IPS DF 6.9 (cell line): ENCODE data around the gene SNX2.

Experiments used
- DNase-seq: peaks from one replicate; pipeline ENCODE4 v3.0.0-alpha.2; 2013; ENCODE audit warnings: low read depth, low spot score
- H3K27ac ChIP-seq: one replicate; pipeline ENCODE4 v1.5.1; 2013; ENCODE audit warnings: low read length, control low read depth
- H3K27me3 ChIP-seq: 2 replicates; pipeline ENCODE4 v1.6.1; 2013; ENCODE audit warnings: mild to moderate bottlenecking, low read length; ENCODE audit not compliant: control insufficient read depth, insufficient read depth
- H3K36me3 ChIP-seq: 2 replicates; pipeline ENCODE4 v1.6.1; 2013; ENCODE audit warnings: low read length; ENCODE audit not compliant: control insufficient read depth, insufficient read depth
- H3K4me1 ChIP-seq: 2 replicates; pipeline ENCODE4 v1.6.1; 2013; ENCODE audit warnings: low read length; ENCODE audit not compliant: control insufficient read depth, insufficient read depth
- H3K4me3 ChIP-seq: 2 replicates; pipeline ENCODE4 v1.5.1; 2013; ENCODE audit warnings: mild to moderate bottlenecking, low read length
- H3K9me3 ChIP-seq: 2 replicates; pipeline ENCODE4 v1.6.1; 2013; ENCODE audit warnings: low read length, inconsistent platforms; ENCODE audit not compliant: control insufficient read depth, insufficient read depth
- WGBS: extraction: QIAGEN DNeasy Blood & Tissue Kit; methylation state at CpG from one replicate; pipeline ENCODE4 v1.1.7; 2013; ENCODE audit warnings: mixed read lengths, missing lambda C conversion rate; ENCODE audit not compliant: insufficient read length, insufficient coverage; 5-methylcytosine and 5-hydroxymethylcytosine counted together

Gene SNX2

GRCh38 chr5:122789461-122790171 lies 14.7 kb downstream of the SNX2 start:
- DNase-seq: no peak
- H3K27ac ChIP-seq: no peak overlapping the region
- no peaks in the 10 kb centered on the region for H3K9me3 ChIP-seq
- H3K27me3 ChIP-seq: no peaks in the 10 kb centered on the region
- H3K4me1 ChIP-seq: no peaks in the 10 kb centered on the region; the same call in 1 of the 2 replicates
- no CpG with 5 or more reads among the region's 5 CpGs for WGBS
- no peaks in the 10 kb centered on the region for H3K36me3 ChIP-seq
- H3K4me3 ChIP-seq: no peak overlapping the region

- 100% methylated on average over 1 of the region's 5 CpGs for WGBS
- Histone ChIP-seq H3K4me3 (no peak overlapping the region), H3K36me3 (no peaks in the 10 kb centered on the region), H3K27me3 (no peaks in the 10 kb centered on the region), H3K9me3 (no peaks in the 10 kb centered on the region), H3K27ac (no peak overlapping the region), H3K4me1 (no peaks in the 10 kb centered on the region; the same call in 1 of the 2 replicates)
- no peak for DNase-seq
Observed at GRCh38 chr5:122790354-122791103, 15.6 kb downstream of the SNX2 start.

GRCh38 chr5:122805481-122805880 lies 30.6 kb downstream of the SNX2 start:
- Histone ChIP-seq H3K36me3 (no peaks in the 10 kb centered on the region), H3K27me3 (no peaks in the 10 kb centered on the region), H3K4me1 (no peaks in the 10 kb centered on the region), H3K4me3 (no peak overlapping the region), H3K9me3 (no peaks in the 10 kb centered on the region), H3K27ac (no peak overlapping the region)
- no peak for DNase-seq
- WGBS: no CpG with 5 or more reads among the region's 2 CpGs

- no peaks in the 10 kb centered on the region for H3K36me3 ChIP-seq
- DNase-seq: no peak
- no CpG with 5 or more reads among the region's 2 CpGs for WGBS
- no peak overlapping the region for H3K4me3 ChIP-seq
- H3K27me3 ChIP-seq: no peaks in the 10 kb centered on the region
- H3K9me3 ChIP-seq: no peaks in the 10 kb centered on the region
- H3K27ac ChIP-seq: no peak overlapping the region
- H3K4me1 ChIP-seq: no peaks in the 10 kb centered on the region
Observed at GRCh38 chr5:122810405-122810804, 35.5 kb downstream of the SNX2 start.

- Histone ChIP-seq H3K4me3 (no peak overlapping the region), H3K4me1 (no peaks in the 10 kb centered on the region), H3K27ac (no peak overlapping the region), H3K9me3 (no peaks in the 10 kb centered on the region), H3K27me3 (no peaks in the 10 kb centered on the region), H3K36me3 (no peaks in the 10 kb centered on the region; the same call in 1 of the 2 replicates)
- DNase-seq: no peak
- WGBS: no CpG with 5 or more reads among the region's 3 CpGs
Observed at GRCh38 chr5:122815218-122815767, 40.4 kb downstream of the SNX2 start.

- no peaks in the 10 kb centered on the region for H3K27me3 ChIP-seq
- H3K4me3 ChIP-seq: no peak overlapping the region
- WGBS: no CpG with 5 or more reads among the region's 5 CpGs
- DNase-seq: no peak
- no peaks in the 10 kb centered on the region; the same call in 1 of the 2 replicates for H3K36me3 ChIP-seq
- H3K9me3 ChIP-seq: no peaks in the 10 kb centered on the region
- no peaks in the 10 kb centered on the region for H3K4me1 ChIP-seq
- H3K27ac ChIP-seq: no peak overlapping the region
Observed at GRCh38 chr5:122816756-122817155, 41.9 kb downstream of the SNX2 start.

- H3K4me3 ChIP-seq: no peak overlapping the region
- H3K36me3 ChIP-seq: no peaks in the 10 kb centered on the region; the same call in 1 of the 2 replicates
- no peak overlapping the region for H3K27ac ChIP-seq
- no peaks in the 10 kb centered on the region for H3K4me1 ChIP-seq
- H3K27me3 ChIP-seq: no peaks in the 10 kb centered on the region
- no CpG with 5 or more reads among the region's 1 CpG for WGBS
- H3K9me3 ChIP-seq: no peaks in the 10 kb centered on the region
- DNase-seq: no peak
Observed at GRCh38 chr5:122831984-122832383, 57.1 kb downstream of the SNX2 start.

GRCh38 chr5:122835681-122836080 lies 60.8 kb downstream of the SNX2 start:
- Histone ChIP-seq H3K36me3 (no peaks in the 10 kb centered on the region), H3K27ac (no peak overlapping the region), H3K27me3 (no peaks in the 10 kb centered on the region), H3K4me3 (no peak overlapping the region), H3K9me3 (no peaks in the 10 kb centered on the region), H3K4me1 (no peaks in the 10 kb centered on the region)
- WGBS: no CpG with 5 or more reads among the region's 1 CpG
- DNase-seq: no peak

GRCh38 chr5:122836947-122837346 lies 62.1 kb downstream of the SNX2 start:
- no peaks in the 10 kb centered on the region for H3K27me3 ChIP-seq
- no peak overlapping the region for H3K27ac ChIP-seq
- no peak for DNase-seq
- no peaks in the 10 kb centered on the region for H3K4me1 ChIP-seq
- no peaks in the 10 kb centered on the region for H3K36me3 ChIP-seq
- H3K9me3 ChIP-seq: no peaks in the 10 kb centered on the region
- WGBS: no CpG with 5 or more reads among the region's 3 CpGs
- H3K4me3 ChIP-seq: no peak overlapping the region

- no CpG with 5 or more reads among the region's 4 CpGs for WGBS
- 0 out of 2 replicates have a peak, but pooled peaks cover 2% of the 10 kb centered on the region for H3K4me1 ChIP-seq
- no peak overlapping the region for H3K4me3 ChIP-seq
- no peak overlapping the region for H3K27ac ChIP-seq
- no peaks in the 10 kb centered on the region for H3K9me3 ChIP-seq
- no peak for DNase-seq
- no peaks in the 10 kb centered on the region for H3K36me3 ChIP-seq
- no peaks in the 10 kb centered on the region; the same call in 1 of the 2 replicates for H3K27me3 ChIP-seq
Observed at GRCh38 chr5:122839731-122840130, 64.9 kb downstream of the SNX2 start.
